Limb (tissue), 2 donors: ENCODE data around the gene HNRNPL.
"Not testable (repeated sequence)": the region's sequence is repeated elsewhere in the genome, so short reads cannot be mapped to it uniquely, and the experiment has no call there.

Experiments
- DNase-seq, 2 donors: peaks; one replicate each; pipeline ENCODE4 v3.0.0-alpha.2; 2016; ENCODE audit errors: extremely low spot score in 2 of 2

Gene HNRNPL

DNA sequence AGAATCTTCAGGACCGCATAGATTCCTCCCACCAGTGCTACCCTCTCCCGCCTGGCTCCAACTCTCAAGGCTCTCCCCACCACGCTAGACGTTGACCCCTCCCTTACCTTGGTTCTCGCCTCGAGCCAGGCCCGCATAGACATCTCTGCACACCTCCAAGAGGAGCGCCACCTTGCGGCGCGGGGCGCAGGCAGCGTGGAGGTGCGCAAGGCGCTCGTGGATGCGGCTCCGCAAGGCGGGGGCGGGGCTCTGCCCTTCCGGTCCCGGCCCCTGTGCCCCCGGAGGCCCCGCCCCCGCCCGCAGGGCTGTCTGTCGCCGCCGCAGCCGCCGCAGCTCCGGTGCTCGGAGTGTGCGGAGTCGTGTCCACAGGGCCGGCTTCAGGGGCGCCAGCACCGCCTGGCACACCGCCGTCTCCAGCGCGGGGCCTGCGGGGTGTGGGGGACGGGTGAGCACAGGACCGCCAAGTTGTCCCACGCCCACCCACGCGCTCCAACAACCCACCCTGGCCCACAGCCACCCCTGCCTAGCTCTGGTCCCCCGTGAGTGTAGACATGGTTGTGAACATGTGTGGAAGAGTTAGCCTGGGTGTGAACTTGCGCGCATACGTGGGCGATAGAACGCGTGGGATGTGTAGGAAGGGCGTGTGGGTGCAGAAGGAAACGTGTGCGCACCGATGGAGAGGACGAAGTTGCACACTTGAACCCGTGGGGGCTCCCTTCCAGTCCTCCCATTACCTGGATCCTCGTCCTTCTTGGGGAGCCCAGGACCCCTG, 20.2 kb upstream of the HNRNPL start:
- peak; percentile 59 to 84 for DNase-seq

GRCh38 chr19:38869160-38869835, 19.5 kb upstream of the HNRNPL start:
- DNase-seq, result no peak

DNA sequence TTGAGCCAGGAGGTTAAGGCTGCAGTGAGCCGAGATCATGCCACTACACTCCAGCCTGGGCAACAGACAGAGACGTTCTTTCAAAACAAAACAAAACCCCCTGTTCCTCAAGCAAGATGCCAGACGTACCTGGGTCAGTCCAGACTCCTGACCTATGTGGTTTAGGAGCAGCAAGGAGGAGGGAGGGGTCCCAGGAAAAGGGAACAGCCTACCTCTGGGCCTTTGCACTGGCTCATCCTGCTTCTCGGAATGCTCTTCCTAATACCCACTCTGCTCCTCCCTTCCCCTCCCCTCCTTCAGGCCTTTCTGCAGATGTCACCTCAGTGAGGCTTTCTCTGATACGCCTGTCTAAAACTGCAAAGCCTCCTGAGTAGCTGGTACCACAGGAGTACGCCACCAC, 18.8 kb upstream of the HNRNPL start:
- no peak for DNase-seq

GRCh38 chr19:38867171-38867780, 17.5 kb upstream of the HNRNPL start:
- DNase-seq, result no peak

- peak; percentile 67 to 91 for DNase-seq
Measured at GRCh38 chr19:38862321-38863059, 12.7 kb upstream of the HNRNPL start.

DNA sequence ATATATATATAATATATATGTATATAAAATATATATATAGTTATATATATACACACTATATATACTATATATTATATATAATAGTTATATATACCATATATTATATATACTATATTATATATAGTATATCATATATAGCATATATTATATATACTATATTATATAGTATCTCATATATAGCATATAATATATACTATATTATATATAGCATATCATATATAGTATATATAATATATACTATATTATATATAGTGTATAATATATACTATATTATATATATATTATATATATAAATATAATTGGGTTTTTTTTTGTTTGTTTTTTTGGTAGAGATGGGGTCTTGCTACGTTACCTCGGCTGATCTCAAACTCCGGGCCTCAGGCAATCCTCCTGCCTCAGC, 11.6 kb upstream of the HNRNPL start:
- DNase-seq, result no peak

DNA sequence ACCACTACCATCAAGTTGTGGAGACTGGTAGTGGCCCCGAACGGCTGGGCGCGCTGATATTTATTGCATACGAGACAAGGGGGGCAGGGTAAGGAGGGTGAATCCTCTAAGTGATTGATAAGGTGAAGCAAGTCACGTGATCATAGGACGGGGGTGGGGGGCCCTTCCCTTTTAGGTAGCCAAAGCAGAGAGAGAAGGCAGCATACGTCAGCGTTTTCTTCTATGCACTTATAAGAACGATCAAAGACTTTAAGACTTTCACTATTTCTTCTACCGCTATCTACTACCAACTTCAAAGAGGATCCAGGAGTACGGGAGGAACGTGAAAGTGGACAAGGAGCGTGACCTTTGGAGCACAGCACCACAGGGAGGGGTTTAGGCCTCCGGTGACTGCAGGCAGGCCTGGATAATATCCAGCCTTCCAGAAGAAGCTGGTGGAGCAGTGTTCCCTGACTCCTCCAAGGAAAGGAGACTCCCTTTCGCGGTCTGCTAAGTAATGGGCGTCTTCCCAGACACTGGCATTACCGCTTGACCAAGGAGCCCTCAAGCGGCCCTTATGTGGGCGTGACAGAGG, 9.9 kb upstream of the HNRNPL start:
- not testable (repeated sequence) for DNase-seq

DNA sequence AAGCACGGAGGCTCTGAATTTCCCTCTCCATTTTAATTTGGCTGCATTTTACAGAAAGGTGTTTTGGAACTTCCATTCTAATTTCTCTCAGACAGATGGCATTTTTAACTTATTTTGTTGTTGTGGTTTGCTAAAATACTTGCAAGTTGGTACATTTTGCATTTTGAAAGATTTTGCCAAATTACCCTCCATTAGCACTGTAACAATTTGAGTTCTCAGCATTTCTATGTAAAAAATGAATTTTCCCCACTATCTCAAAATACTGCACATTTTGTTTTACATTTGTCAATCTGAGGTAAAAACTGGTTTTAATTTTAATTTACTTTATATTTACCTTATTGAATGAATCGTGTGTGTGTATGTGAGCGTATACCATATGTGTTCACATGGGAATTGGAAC, 7.0 kb upstream of the HNRNPL start:
- DNase-seq, result no peak

- DNase-seq, result not testable (repeated sequence)
Measured at GRCh38 chr19:38855751-38856150, 6.0 kb upstream of the HNRNPL start.

GRCh38 chr19:38854961-38855360, 5.2 kb upstream of the HNRNPL start:
- not testable (repeated sequence) for DNase-seq

- DNase-seq, result no peak
Measured at GRCh38 chr19:38853214-38853613, 3.4 kb upstream of the HNRNPL start.

DNA sequence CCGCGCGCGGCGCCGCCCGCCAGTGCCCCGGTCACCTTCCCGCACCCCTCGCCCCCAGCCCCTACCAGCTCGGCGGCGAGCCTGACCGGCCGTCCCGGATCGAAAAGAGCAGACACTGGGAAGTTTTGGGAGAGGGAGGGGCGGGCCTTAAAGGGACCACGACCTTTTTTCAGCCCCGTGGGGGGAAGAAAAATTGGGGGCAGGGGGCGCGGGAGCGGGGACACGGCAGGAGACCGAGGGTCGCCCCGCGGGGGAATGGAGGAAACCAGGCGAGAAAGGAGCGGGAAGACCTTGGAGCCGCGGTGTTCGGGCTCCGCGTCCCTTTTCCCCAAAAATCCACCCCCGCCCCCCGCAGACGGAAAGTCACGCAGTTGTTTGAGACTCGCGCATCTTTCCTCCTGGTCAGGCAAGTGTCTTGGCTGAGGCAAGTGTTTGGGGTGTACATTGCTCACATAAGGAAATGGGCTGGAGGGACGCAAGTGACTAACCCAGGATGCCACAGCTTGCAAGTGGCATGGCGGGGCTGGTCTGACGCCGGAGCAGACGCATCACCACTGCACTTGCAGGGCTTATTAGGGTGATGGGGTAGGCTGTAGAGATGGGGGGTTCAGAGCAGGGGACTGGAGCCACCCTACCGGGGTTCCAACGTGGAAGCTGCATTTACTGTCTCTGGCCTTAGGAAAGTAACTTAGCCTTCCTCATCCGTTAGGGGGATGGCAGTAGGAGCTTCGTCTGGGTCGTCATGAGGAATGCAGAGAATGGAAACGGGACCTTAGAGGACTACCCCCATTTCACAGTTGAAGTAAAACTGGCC, 2.7 kb upstream of the HNRNPL start:
- DNase-seq, result peak in 1 of 2 donors; percentile 51

DNA sequence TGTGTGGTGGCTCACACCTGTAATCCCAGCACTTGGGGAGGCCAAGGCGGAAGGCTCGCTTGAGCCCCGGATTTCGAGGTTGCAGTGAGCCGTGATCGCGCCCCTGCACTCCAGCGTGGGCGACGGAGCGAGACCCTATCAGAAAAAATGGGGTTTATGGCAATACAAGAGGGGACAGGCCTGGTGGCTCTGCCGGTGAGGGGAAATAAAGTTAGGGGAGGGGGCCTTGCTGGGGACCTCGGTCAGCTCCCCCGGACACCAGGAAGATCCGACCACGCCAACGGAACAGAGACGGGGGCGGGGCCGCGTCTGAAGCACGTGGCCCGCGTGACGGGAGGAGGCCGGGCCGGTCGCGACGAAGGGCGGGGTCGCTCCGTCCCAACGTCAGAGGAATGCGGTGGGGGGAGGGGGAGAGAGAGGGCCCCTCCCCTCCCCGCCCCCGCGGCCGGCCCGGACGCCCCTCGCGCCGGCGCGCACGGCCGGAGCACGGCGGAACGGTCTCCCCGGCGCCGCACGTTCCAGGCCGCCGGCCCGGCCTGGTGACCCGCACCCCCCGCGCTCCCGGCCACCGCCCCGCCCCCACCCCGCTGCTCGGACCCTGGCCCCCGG, 1.9 kb upstream of the HNRNPL start:
- DNase-seq, result peak; percentile 93 to 95

DNA sequence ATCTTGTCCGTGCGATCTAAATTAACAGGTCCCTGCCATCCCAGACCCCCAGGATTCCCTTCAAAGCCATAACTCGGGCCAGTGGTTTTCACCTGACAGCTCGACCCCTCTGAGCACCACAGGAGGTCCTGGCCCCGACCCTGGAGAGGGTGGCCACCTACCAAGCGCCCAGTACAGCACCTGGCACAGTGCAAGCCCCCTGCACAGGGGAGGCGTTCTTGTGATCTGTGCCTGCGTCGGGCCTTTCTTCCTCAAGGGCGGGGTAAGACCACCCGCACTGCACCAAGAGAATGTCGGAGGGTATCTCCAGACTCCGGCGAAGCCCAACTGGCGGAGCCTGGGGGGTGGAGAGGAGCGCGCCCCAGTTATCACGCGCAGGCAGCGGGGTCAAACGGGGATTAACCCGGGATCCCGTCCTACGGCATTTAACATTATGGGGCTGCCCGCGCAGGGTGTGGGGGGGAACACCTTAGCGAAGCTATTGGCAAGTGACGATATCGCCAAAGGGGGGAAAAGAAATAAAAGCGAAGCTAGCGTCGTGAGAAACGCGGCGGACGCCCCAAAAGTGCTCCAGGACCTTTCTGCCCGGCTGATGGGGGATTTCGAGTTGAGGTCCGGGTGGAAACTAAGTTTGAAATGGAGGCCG, 1.3 kb upstream of the HNRNPL start:
- peak in 1 of 2 donors; percentile 72 for DNase-seq

DNA sequence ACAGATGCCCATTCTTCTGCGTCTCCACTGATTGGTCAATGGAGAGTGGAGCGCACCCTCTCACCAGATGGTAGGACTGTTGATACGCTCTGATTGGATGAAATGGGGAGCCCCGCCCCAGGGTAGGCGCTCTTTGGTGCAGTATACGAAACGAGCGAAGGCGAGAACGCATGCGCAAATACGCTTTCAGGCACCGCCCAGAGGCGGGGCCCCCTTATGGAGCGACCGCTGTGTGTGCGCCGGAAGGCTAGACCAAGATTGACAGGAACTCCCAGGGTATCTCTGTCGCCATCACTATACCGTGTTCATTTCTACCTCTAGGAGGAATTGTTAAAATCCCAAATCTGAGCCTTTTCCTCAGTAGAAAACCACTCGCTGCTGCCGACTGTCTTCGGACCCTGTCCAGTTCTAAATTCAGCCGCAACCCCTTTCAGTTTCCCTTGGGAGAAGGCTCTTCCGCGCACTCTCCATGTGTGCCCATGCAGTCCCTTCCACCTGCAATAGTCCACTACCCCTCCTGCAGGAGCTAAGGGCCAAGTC, 720 bp upstream of the HNRNPL start:
- peak in 1 of 2 donors; percentile 98 for DNase-seq

DNA sequence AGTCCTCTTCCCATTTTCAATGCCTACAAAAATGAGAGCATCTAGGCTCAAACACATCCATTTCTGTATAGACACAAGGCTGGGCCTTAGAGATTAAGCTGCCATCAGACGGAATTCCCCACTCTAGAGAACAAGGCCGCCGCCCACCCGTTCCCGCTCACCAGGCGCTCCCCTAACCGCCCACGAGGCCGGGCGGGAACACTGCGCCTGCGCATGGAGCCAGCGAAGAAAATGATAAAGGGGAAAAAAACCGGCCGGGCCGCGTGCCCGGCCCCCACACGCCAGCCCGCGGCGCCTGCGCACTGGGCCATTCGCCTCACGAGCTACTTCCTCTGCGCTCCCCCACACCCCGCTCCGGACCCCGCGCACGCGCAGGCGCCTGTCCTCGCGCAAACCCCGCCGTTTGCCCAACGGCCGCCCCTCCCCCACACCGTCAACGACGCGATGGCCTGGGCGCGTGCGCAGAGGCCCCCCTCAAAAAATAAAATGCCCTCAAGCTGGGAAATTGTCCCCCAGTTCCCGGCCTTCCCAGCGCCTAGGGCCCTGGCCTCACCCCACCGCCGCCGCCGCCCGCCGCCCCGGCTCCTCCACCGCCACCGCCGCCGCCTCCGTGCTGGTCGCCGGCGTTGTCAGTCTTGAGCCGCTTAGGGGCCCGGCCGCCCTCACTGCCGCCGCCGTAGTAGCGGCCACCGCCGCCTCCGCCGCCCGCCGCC, 483 bp downstream of the HNRNPL start:
- DNase-seq, result peak; percentile 97 to 99

DNA sequence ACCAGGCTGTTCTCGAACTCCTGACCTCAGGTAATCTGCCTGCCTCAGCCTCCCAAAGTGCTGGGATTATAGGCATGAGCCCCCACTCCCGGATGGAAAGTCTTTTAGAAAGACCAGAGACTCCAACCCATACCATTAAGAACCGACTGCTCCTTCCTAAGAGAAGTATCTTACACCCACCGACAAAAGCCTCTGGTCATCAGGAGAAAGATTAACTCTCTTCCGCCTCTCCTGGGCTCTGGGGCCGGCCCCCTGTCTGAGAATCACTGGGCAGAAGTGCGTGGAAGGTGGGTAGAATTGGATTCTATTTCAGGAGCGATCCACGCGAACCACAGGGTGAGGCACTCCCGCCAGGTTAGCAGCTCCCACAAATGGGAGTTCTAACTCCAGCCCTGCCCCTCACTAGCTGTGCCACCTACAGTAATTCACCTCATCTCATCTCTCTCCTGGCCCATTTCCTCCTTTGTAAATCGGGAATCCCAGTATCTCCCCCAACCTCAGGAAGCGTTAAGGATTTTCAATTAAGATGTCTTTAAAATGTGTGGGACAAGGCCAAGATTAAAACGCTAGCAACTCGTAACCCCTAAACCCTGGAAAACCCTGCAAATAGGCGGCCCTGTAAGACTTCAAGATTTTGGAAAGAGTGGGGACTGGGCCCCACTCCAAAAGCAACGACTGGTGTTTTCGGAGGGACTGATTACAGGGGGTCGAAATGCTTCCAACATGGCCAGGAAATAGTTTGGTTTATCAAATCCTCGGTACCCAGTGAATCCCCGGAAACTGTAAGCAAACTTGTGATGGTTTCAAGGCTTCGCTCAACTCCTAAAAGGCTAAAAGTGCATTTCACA, 1.3 kb downstream of the HNRNPL start:
- DNase-seq, result no peak

DNA sequence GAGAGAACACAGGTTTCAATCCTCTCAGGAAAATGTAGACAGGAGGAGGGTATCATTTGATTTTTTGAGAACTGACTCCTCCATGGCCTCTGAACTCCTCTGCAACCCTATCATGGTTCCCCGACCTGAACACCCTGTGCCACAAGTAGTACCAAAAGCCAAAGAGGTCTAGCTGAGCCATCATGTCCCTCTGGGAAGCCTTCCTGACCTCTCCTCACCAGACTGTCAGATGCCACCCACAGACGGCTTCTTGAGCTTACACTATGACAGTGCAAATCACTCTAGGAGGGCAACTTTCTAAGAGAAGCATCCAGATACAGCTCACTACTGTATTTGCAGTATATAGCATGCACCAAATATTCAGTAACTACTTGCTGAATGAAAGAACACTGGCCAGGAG, 3.7 kb downstream of the HNRNPL start:
- DNase-seq, result no peak
